K562 (cell line): ENCODE measurements around the gene SVBP. TPM values are rescaled to one million over a fixed set of nuclear protein-coding genes. Genes with fewer than 3 reads are reported as not detected.
A peak's percentile ranks its signal among the peaks of the same experiment; 100 is the strongest.

Experiments
- polyA plus RNA-seq, 8 experiments: library from polyadenylated mRNA; depleted of rRNA in 4 of 8; stranded (reverse) in 5 of 8; unstranded in 3 of 8; fragments of >200 nt; fragmentation: Nextera tagmentation in 2 of 8; fragmentation: Illumina TruSeq in 1 of 8; extraction: Ambion mirVana in 2 of 8; extraction: Trizol in 1 of 8; gene quantifications; 2 replicates each; pipeline versions ENCODE4 v1.2.1 to v1.2.3, GENCODE V29; 2011 to 2014; ENCODE audit warnings: inconsistent platforms in 1 of 8, missing spikeins in 1 of 8
- total RNA-seq, 7 experiments: library from RNA; depleted of rRNA in 6 of 7; stranded (reverse); fragments of >200 nt in 6 of 7; fragmentation: Illumina TruSeq in 2 of 7; extraction: Trizol in 2 of 7; gene quantifications; 2 replicates each; pipeline versions ENCODE4 v1.2.1 to v1.2.3, GENCODE V29; 2011 to 2021; ENCODE audit warnings: low replicate concordance in 1 of 7
- TF ChIP-seq, protein P1 (sequence below), 2 experiments: fragments of 450-650 bp in 1 of 2; sonication (generic) in 1 of 2; formaldehyde crosslinking in 1 of 2; IDR thresholded peaks; 2 replicates each; pipeline versions ENCODE4 v1.7.1 to v1.9.0; 2016 to 2022; ENCODE audit warnings: inconsistent platforms in 1 of 2, mild to moderate bottlenecking in 1 of 2, missing genetic modification reagents in 1 of 2

The SVBP gene
- total and polyA plus RNA-seq, 9 of the 15 experiments (the other 6 are each of a cell fraction or from before 2014, with no cell fraction given) = 31.7 to 49.7 (median 40.0) TPM

- TF ChIP-seq, protein P1, sequence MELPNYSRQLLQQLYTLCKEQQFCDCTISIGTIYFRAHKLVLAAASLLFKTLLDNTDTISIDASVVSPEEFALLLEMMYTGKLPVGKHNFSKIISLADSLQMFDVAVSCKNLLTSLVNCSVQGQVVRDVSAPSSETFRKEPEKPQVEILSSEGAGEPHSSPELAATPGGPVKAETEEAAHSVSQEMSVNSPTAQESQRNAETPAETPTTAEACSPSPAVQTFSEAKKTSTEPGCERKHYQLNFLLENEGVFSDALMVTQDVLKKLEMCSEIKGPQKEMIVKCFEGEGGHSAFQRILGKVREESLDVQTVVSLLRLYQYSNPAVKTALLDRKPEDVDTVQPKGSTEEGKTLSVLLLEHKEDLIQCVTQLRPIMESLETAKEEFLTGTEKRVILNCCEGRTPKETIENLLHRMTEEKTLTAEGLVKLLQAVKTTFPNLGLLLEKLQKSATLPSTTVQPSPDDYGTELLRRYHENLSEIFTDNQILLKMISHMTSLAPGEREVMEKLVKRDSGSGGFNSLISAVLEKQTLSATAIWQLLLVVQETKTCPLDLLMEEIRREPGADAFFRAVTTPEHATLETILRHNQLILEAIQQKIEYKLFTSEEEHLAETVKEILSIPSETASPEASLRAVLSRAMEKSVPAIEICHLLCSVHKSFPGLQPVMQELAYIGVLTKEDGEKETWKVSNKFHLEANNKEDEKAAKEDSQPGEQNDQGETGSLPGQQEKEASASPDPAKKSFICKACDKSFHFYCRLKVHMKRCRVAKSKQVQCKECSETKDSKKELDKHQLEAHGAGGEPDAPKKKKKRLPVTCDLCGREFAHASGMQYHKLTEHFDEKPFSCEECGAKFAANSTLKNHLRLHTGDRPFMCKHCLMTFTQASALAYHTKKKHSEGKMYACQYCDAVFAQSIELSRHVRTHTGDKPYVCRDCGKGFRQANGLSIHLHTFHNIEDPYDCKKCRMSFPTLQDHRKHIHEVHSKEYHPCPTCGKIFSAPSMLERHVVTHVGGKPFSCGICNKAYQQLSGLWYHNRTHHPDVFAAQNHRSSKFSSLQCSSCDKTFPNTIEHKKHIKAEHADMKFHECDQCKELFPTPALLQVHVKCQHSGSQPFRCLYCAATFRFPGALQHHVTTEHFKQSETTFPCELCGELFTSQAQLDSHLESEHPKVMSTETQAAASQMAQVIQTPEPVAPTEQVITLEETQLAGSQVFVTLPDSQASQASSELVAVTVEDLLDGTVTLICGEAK (IDR thresholded peaks at IDR 0.05) = 0 out of 2 replicates have a peak, but pooled peaks have one; percentile 27
- TF ChIP-seq, protein P1 (CRISPR knock-in tag; IDR thresholded peaks at IDR 0.05) = no peak
These were observed 779 bp upstream of the SVBP start (continued) for GRCh38 chr1:42817976-42818375.
